GM19043 (cell line): ENCODE measurements around the gene TBC1D10B.
"Not testable (repeated sequence)": the region's sequence is repeated elsewhere in the genome, so short reads cannot be mapped to it uniquely, and the experiment has no call there.

Experiments
- ATAC-seq: cut with Tn5 transposase; IDR thresholded peaks from one replicate; pipeline ENCODE4 v1.9.1; 2021; ENCODE audit warnings: low read depth; ENCODE audit not compliant: unreplicated experiment

The TBC1D10B gene

GRCh38 chr16:30398661-30399434 lies 28.6 kb upstream of the TBC1D10B start:
- no peak for ATAC-seq

GRCh38 chr16:30397776-30398660 lies 27.7 kb upstream of the TBC1D10B start:
- ATAC-seq: no peak

- ATAC-seq: no peak
Measured at GRCh38 chr16:30397056-30397455, 26.8 kb upstream of the TBC1D10B start.

GRCh38 chr16:30396627-30397026 lies 26.3 kb upstream of the TBC1D10B start:
- ATAC-seq: not testable (repeated sequence)

- no peak for ATAC-seq
Measured at GRCh38 chr16:30395992-30396585, 25.8 kb upstream of the TBC1D10B start.

- peak; percentile 57 for ATAC-seq
Measured at GRCh38 chr16:30395155-30395991, 25.1 kb upstream of the TBC1D10B start, which contains the start of gene ZNF48. Gene ZNF48, plus strand, starts transcription at chr16:30395420. Its CDS starts 375 bp downstream, at chr16:30395795.

GRCh38 chr16:30394592-30395154 lies 24.4 kb upstream of the TBC1D10B start:
- ATAC-seq: peak; percentile 13

GRCh38 chr16:30383521-30383920 lies 13.2 kb upstream of the TBC1D10B start:
- ATAC-seq: no peak

- ATAC-seq: no peak
Measured at GRCh38 chr16:30382111-30382881, 12.0 kb upstream of the TBC1D10B start, which contains the start of gene SEPTIN1. Gene SEPTIN1, minus strand, starts transcription at chr16:30382561. Its CDS starts 19 bp downstream, at chr16:30382542.

GRCh38 chr16:30381291-30382041 lies 11.2 kb upstream of the TBC1D10B start:
- ATAC-seq: no peak

GRCh38 chr16:30380803-30381208 lies 10.5 kb upstream of the TBC1D10B start:
- no peak for ATAC-seq

- no peak for ATAC-seq
Measured at GRCh38 chr16:30380072-30380802, 9.9 kb upstream of the TBC1D10B start.

GRCh38 chr16:30379158-30379783 lies 9.0 kb upstream of the TBC1D10B start:
- no peak for ATAC-seq

GRCh38 chr16:30378236-30379157 lies 8.2 kb upstream of the TBC1D10B start:
- peak; percentile 75 for ATAC-seq

GRCh38 chr16:30377812-30378235 lies 7.5 kb upstream of the TBC1D10B start:
- peak; percentile 21 for ATAC-seq
